HUES64 (cell line): ENCODE measurements around the gene GLI3. TPM values are rescaled to one million over a fixed set of nuclear protein-coding genes. Genes with fewer than 3 reads are reported as not detected.

Source experiments
- H3K27ac ChIP-seq: 2 replicates; pipeline ENCODE4 v1.7.0; 2013; ENCODE audit warnings: low read depth, low read length, inconsistent platforms
- H3K27me3 ChIP-seq: 2 replicates; pipeline ENCODE4 v1.6.1; 2013; ENCODE audit warnings: mild to moderate bottlenecking, low read length; ENCODE audit not compliant: insufficient read depth
- H3K36me3 ChIP-seq: 2 replicates; pipeline ENCODE4 v1.6.1; 2013; ENCODE audit warnings: mild to moderate bottlenecking, low read length; ENCODE audit not compliant: insufficient read depth
- H3K4me1 ChIP-seq: 2 replicates; pipeline ENCODE4 v1.6.1; 2013; ENCODE audit warnings: mild to moderate bottlenecking, low read length, moderate library complexity; ENCODE audit not compliant: insufficient read depth
- H3K4me3 ChIP-seq: 2 replicates; pipeline ENCODE4 v1.5.1; 2013; ENCODE audit warnings: mild to moderate bottlenecking, low read length, moderate library complexity
- H3K9ac ChIP-seq: 2 replicates; pipeline ENCODE4 v1.6.1; 2013; ENCODE audit warnings: mild to moderate bottlenecking, low read depth, low read length
- H3K9me3 ChIP-seq: 2 replicates; pipeline ENCODE4 v1.6.1; 2013; ENCODE audit warnings: low read depth, low read length; ENCODE audit not compliant: insufficient read depth
- WGBS: fragments of 150-250, 120-280 bp; methylation state at CpG from one replicate; pipeline ENCODE4 v1.1.7; 2013; ENCODE audit warnings: missing lambda C conversion rate; 5-methylcytosine and 5-hydroxymethylcytosine counted together
- polyA plus RNA-seq, 2 experiments: library from polyadenylated mRNA; stranded (reverse); fragments of 50-300 nt; gene quantifications; one replicate each; pipeline ENCODE4 v1.2.3, GENCODE V29; 2013

The GLI3 gene
- polyA plus RNA-seq (2013, experiment 1 of 2) = 20.6 TPM
- polyA plus RNA-seq (2013, experiment 2 of 2) = 24.7 TPM

- peak within 1 kb of the TSS; percentile 84 for H3K9ac ChIP-seq
- peaks cover 30% of the 10 kb centered on the region for H3K27me3 ChIP-seq
- H3K4me3 ChIP-seq = peak within 1 kb of the TSS; percentile 92
- no peaks in the 10 kb centered on the region; the same call in 1 of the 2 replicates for H3K36me3 ChIP-seq
- WGBS = under 1% methylated on average over 92 of the region's 92 CpGs
- H3K4me1 ChIP-seq = peaks cover 52% of the 10 kb centered on the region
- no peaks in the 10 kb centered on the region for H3K9me3 ChIP-seq
- H3K27ac ChIP-seq = peak within 1 kb of the TSS; percentile 95
These were observed at the start of gene GLI3 for GRCh38 chr7:42236976-42237810. TSS of gene GLI3 (minus strand) at chr7:42237209. CDS start at chr7:42223253, 13,956 bp downstream.

- no peaks in the 10 kb centered on the region for H3K4me1 ChIP-seq
- no peaks in the 10 kb centered on the region for H3K27me3 ChIP-seq
- no peak overlapping the region for H3K27ac ChIP-seq
- no peaks in the 10 kb centered on the region for H3K36me3 ChIP-seq
- no peak overlapping the region for H3K4me3 ChIP-seq
- no peaks in the 10 kb centered on the region for H3K9me3 ChIP-seq
- no peak overlapping the region for H3K9ac ChIP-seq
These were observed 48.4 kb upstream of the GLI3 start for GRCh38 chr7:42285383-42285824.

- H3K9me3 ChIP-seq = no peaks in the 10 kb centered on the region
- H3K4me3 ChIP-seq = no peak overlapping the region
- no peak overlapping the region for H3K27ac ChIP-seq
- no peaks in the 10 kb centered on the region for H3K4me1 ChIP-seq
- no peak overlapping the region for H3K9ac ChIP-seq
- no peaks in the 10 kb centered on the region for H3K36me3 ChIP-seq
- H3K27me3 ChIP-seq = no peaks in the 10 kb centered on the region
- WGBS = 92% methylated on average over 2 of the region's 2 CpGs
These were observed 46.5 kb upstream of the GLI3 start for GRCh38 chr7:42283553-42283952.

- WGBS = 91% methylated on average over 3 of the region's 4 CpGs
- H3K4me1 ChIP-seq = no peaks in the 10 kb centered on the region
- H3K9me3 ChIP-seq = no peaks in the 10 kb centered on the region
- H3K27me3 ChIP-seq = no peaks in the 10 kb centered on the region
- no peak overlapping the region for H3K4me3 ChIP-seq
- no peak overlapping the region for H3K9ac ChIP-seq
- no peaks in the 10 kb centered on the region for H3K36me3 ChIP-seq
- H3K27ac ChIP-seq = no peak overlapping the region
These were observed 41.3 kb upstream of the GLI3 start for GRCh38 chr7:42278344-42278743.

- Histone ChIP-seq H3K9ac (no peak overlapping the region), H3K4me3 (no peak overlapping the region), H3K27me3 (no peaks in the 10 kb centered on the region), H3K9me3 (no peaks in the 10 kb centered on the region), H3K27ac (no peak overlapping the region), H3K4me1 (no peaks in the 10 kb centered on the region), H3K36me3 (no peaks in the 10 kb centered on the region)
- WGBS = 98% methylated on average over 4 of the region's 5 CpGs
These were observed 37.0 kb upstream of the GLI3 start for GRCh38 chr7:42274053-42274452.

- no peak overlapping the region for H3K9ac ChIP-seq
- H3K27ac ChIP-seq = no peak overlapping the region
- WGBS = 64% methylated on average over 3 of the region's 3 CpGs
- no peaks in the 10 kb centered on the region for H3K9me3 ChIP-seq
- no peak overlapping the region for H3K4me3 ChIP-seq
- no peaks in the 10 kb centered on the region for H3K36me3 ChIP-seq
- H3K4me1 ChIP-seq = no peaks in the 10 kb centered on the region
- H3K27me3 ChIP-seq = no peaks in the 10 kb centered on the region
These were observed 36.0 kb upstream of the GLI3 start for GRCh38 chr7:42272793-42273665.

- H3K36me3 ChIP-seq = no peaks in the 10 kb centered on the region
- no peak overlapping the region for H3K9ac ChIP-seq
- WGBS = 91% methylated on average over 4 of the region's 4 CpGs
- 0 out of 2 replicates have a peak, but pooled peaks cover 1% of the 10 kb centered on the region for H3K4me1 ChIP-seq
- no peaks in the 10 kb centered on the region for H3K9me3 ChIP-seq
- no peak overlapping the region for H3K27ac ChIP-seq
- no peaks in the 10 kb centered on the region for H3K27me3 ChIP-seq
- no peak overlapping the region for H3K4me3 ChIP-seq
These were observed 32.2 kb upstream of the GLI3 start for GRCh38 chr7:42269161-42269560.

- H3K36me3 ChIP-seq = no peaks in the 10 kb centered on the region
- no peaks in the 10 kb centered on the region for H3K9me3 ChIP-seq
- H3K27me3 ChIP-seq = no peaks in the 10 kb centered on the region
- no peak overlapping the region for H3K4me3 ChIP-seq
- no peak overlapping the region for H3K27ac ChIP-seq
- H3K4me1 ChIP-seq = peaks cover 17% of the 10 kb centered on the region
- H3K9ac ChIP-seq = no peak overlapping the region
- WGBS = 92% methylated on average over 3 of the region's 4 CpGs
These were observed 27.7 kb upstream of the GLI3 start for GRCh38 chr7:42264702-42265101.

GRCh38 chr7:42263971-42264370 lies 27.0 kb upstream of the GLI3 start:
- Histone ChIP-seq H3K36me3 (no peaks in the 10 kb centered on the region), H3K9me3 (no peaks in the 10 kb centered on the region), H3K9ac (no peak overlapping the region), H3K27me3 (no peaks in the 10 kb centered on the region), H3K4me1 (peaks cover 17% of the 10 kb centered on the region), H3K27ac (no peak overlapping the region), H3K4me3 (no peak overlapping the region)
- WGBS = 91% methylated on average over 4 of the region's 4 CpGs

- H3K27ac ChIP-seq = no peak overlapping the region
- no peak overlapping the region for H3K4me3 ChIP-seq
- peaks cover 17% of the 10 kb centered on the region for H3K4me1 ChIP-seq
- no peaks in the 10 kb centered on the region for H3K36me3 ChIP-seq
- H3K9me3 ChIP-seq = no peaks in the 10 kb centered on the region
- WGBS = 62% methylated on average over 7 of the region's 7 CpGs
- no peak overlapping the region for H3K9ac ChIP-seq
- no peaks in the 10 kb centered on the region for H3K27me3 ChIP-seq
These were observed 26.0 kb upstream of the GLI3 start for GRCh38 chr7:42262964-42263363.

- Histone ChIP-seq H3K27me3 (no peaks in the 10 kb centered on the region), H3K4me1 (no peaks in the 10 kb centered on the region), H3K9me3 (peaks cover 6% of the 10 kb centered on the region; the same call in 1 of the 2 replicates), H3K36me3 (no peaks in the 10 kb centered on the region), H3K27ac (no peak overlapping the region), H3K9ac (no peak overlapping the region), H3K4me3 (no peak overlapping the region)
- WGBS = 86% methylated on average over 5 of the region's 5 CpGs
These were observed 17.2 kb upstream of the GLI3 start for GRCh38 chr7:42254217-42254616.
